DND-41 (cell line): ENCODE measurements around the gene CORO6.
A peak's percentile ranks its signal among the peaks of the same experiment; 100 is the strongest.

Experiments
- ATAC-seq: fragments of 200-7000 bp; cut with Tn5 transposase; 3 replicates; pipeline ENCODE4 v1.9.1; 2021; ENCODE audit warnings: low read depth; ENCODE audit not compliant: insufficient read depth
- DNase-seq: peaks from one replicate; pipeline ENCODE4 v3.0.0-alpha.2; 2020
- H2AFZ ChIP-seq: 2 replicates; pipeline ENCODE4 v1.6.0; 2012; ENCODE audit warnings: low read depth, low read length
- H3K27ac ChIP-seq: 2 replicates; pipeline ENCODE4 v1.5.1; 2012; ENCODE audit warnings: low read length, inconsistent platforms
- H3K27me3 ChIP-seq: fragments of 200-600 bp; sonication (generic); 2 replicates; pipeline ENCODE4 v1.6.0; 2012; ENCODE audit warnings: low read length, mild to moderate bottlenecking, inconsistent platforms; ENCODE audit not compliant: insufficient read depth, poor library complexity
- H3K36me3 ChIP-seq: 2 replicates; pipeline ENCODE4 v1.5.1; 2012; ENCODE audit warnings: low read length, inconsistent platforms; ENCODE audit not compliant: insufficient read depth
- H3K4me1 ChIP-seq: 2 replicates; pipeline ENCODE4 v1.5.1; 2012; ENCODE audit warnings: mild to moderate bottlenecking, low read length; ENCODE audit not compliant: insufficient read depth
- H3K4me2 ChIP-seq: 2 replicates; pipeline ENCODE4 v1.6.0; 2012; ENCODE audit warnings: mild to moderate bottlenecking, moderate library complexity, low read length, inconsistent platforms; ENCODE audit not compliant: insufficient read depth
- H3K4me3 ChIP-seq, 2 experiments: fragments of 200-600 bp in 1 of 2; shearing (Covaris generic) in 1 of 2; 2 replicates each; pipeline ENCODE4 v1.5.1; 2012 to 2016; ENCODE audit warnings: inconsistent platforms in 2 of 2, low read length in 2 of 2, mild to moderate bottlenecking in 2 of 2, low read depth in 1 of 2, moderate library complexity in 1 of 2
- H3K79me2 ChIP-seq: 2 replicates; pipeline ENCODE4 v1.6.0; 2012; ENCODE audit warnings: low read length, inconsistent platforms; ENCODE audit not compliant: insufficient read depth
- H3K9ac ChIP-seq: 2 replicates; pipeline ENCODE4 v1.6.0; 2012; ENCODE audit warnings: low read depth, mild to moderate bottlenecking, inconsistent platforms, low read length, moderate library complexity
- H3K9me3 ChIP-seq: 2 replicates; pipeline ENCODE4 v1.5.1; 2012; ENCODE audit warnings: low read length, moderate library complexity, mild to moderate bottlenecking, inconsistent platforms; ENCODE audit not compliant: insufficient read depth, severe bottlenecking
- H4K20me1 ChIP-seq: 2 replicates; pipeline ENCODE4 v1.6.0; 2012; ENCODE audit warnings: low read length; ENCODE audit not compliant: insufficient read depth
- CTCF ChIP-seq: IDR thresholded peaks from 2 replicates; pipeline ENCODE4 v1.5.1; 2012; ENCODE audit warnings: borderline replicate concordance, low read length, moderate library complexity, mild to moderate bottlenecking; ENCODE audit not compliant: poor library complexity, severe bottlenecking; ENCODE audit errors: extremely low read depth
- EZH2 ChIP-seq: IDR thresholded peaks from 3 replicates; pipeline ENCODE4 v1.6.1; 2012; ENCODE audit warnings: borderline replicate concordance, low read depth, mild to moderate bottlenecking, moderate library complexity, low read length, inconsistent platforms; ENCODE audit not compliant: severe bottlenecking

CORO6 gene

GRCh38 chr17:29588562-29589411, 33.9 kb downstream of the CORO6 start:
- H3K36me3 ChIP-seq: 0 out of 2 replicates have a peak, but pooled peaks cover 3% of the 10 kb centered on the region
- peaks cover 49% of the 10 kb centered on the region for H4K20me1 ChIP-seq
- H3K4me2 ChIP-seq: peak overlapping the region; percentile 97
- H3K4me3 ChIP-seq: peak overlapping the region; percentile 74 to 76
- ATAC-seq (peak; percentile 45), DNase-seq (peak; percentile 78)
- peaks cover 69% of the 10 kb centered on the region for H3K4me1 ChIP-seq
- peak overlapping the region; percentile 63 for H2AFZ ChIP-seq
- H3K9ac ChIP-seq: peak overlapping the region; percentile 72
- peaks cover 64% of the 10 kb centered on the region for H3K79me2 ChIP-seq
- peak overlapping the region; percentile 50 for H3K27ac ChIP-seq
- no peaks in the 10 kb centered on the region for H3K9me3 ChIP-seq
- H3K27me3 ChIP-seq: peaks cover 4% of the 10 kb centered on the region
- no peak for TF ChIP-seq EZH2
- no peak for TF ChIP-seq CTCF

- Histone ChIP-seq H3K79me2 (peaks cover 69% of the 10 kb centered on the region), H3K36me3 (peaks cover 9% of the 10 kb centered on the region; the same call in 1 of the 2 replicates), H4K20me1 (peaks cover 56% of the 10 kb centered on the region), H3K27me3 (no peaks in the 10 kb centered on the region), H3K4me2 (peak overlapping the region; percentile 97), H3K9me3 (no peaks in the 10 kb centered on the region), H3K4me3 (peak overlapping the region; percentile 74 to 76; a peak in 3 of 4 replicates), H2AFZ (no peak overlapping the region), H3K4me1 (peaks cover 65% of the 10 kb centered on the region), H3K27ac (peak overlapping the region; percentile 50), H3K9ac (peak overlapping the region; percentile 72)
- ATAC-seq (no peak), DNase-seq (no peak)
- TF ChIP-seq CTCF (no peak), EZH2 (no peak)
Observed at GRCh38 chr17:29588017-29588561, 34.6 kb downstream of the CORO6 start.

- Histone ChIP-seq H3K9ac (peak overlapping the region; percentile 72), H4K20me1 (peaks cover 61% of the 10 kb centered on the region), H3K9me3 (no peaks in the 10 kb centered on the region), H3K79me2 (peaks cover 74% of the 10 kb centered on the region), H3K27me3 (no peaks in the 10 kb centered on the region), H2AFZ (no peak overlapping the region), H3K4me1 (peaks cover 61% of the 10 kb centered on the region), H3K4me3 (peak overlapping the region in 1 of 2 experiments; percentile 74; a peak in 2 of 4 replicates), H3K27ac (peak overlapping the region; percentile 50; the same call in 1 of the 2 replicates), H3K36me3 (peaks cover 14% of the 10 kb centered on the region), H3K4me2 (peak overlapping the region; percentile 97)
- no peak for TF ChIP-seq CTCF
- no peak for TF ChIP-seq EZH2
- DNase-seq (no peak), ATAC-seq (no peak)
Observed at GRCh38 chr17:29587591-29587990, 35.1 kb downstream of the CORO6 start.
